Colonic mucosa (tissue), 4 donors: ENCODE results near the gene CNOT6. TPM values are rescaled to one million over a fixed set of nuclear protein-coding genes. Genes with fewer than 3 reads are reported as not detected.

Experiments used
- DNase-seq: peaks from one replicate; pipeline ENCODE4 v3.0.0-alpha.2; 2020
- H3K27ac ChIP-seq: fragments of 200-600 bp; one replicate; pipeline ENCODE4 v1.8.0; 2021
- H3K27me3 ChIP-seq: fragments of 200-600 bp; one replicate; pipeline ENCODE4 v1.8.0; 2021
- H3K36me3 ChIP-seq: fragments of 200-600 bp; one replicate; pipeline ENCODE4 v1.8.0; 2021
- H3K4me1 ChIP-seq: fragments of 200-600 bp; one replicate; pipeline ENCODE4 v1.8.0; 2021; ENCODE audit warnings: mild to moderate bottlenecking
- H3K4me3 ChIP-seq: fragments of 200-600 bp; one replicate; pipeline ENCODE4 v1.8.0; 2021
- H3K9ac ChIP-seq, 2 donors: one replicate each; pipeline ENCODE4 v1.7.0; 2013; ENCODE audit warnings: control low read depth in 2 of 2, low read depth in 2 of 2, low read length in 2 of 2
- H3K9me3 ChIP-seq: fragments of 200-600 bp; one replicate; pipeline ENCODE4 v1.8.0; 2021
- intact Hi-C: fragments of 100-400 bp; cut with DNase I; formaldehyde crosslinking; loops from one replicate; pipeline ENCODE4 v1.14.1; 2022
- total RNA-seq, 2 donors: library from RNA; stranded (reverse); fragmentation: NEBNext Ultra II Directional in 1 of 2; extraction: Animal tissue kit (Norgen Biotek cat#: 25700) in 1 of 2; gene quantifications; one replicate each; pipeline ENCODE4 v1.2.1, GENCODE V29; 2021
- TF ChIP-seq, protein P1 (sequence below): fragments of 200-600 bp; IDR thresholded peaks from one replicate; pipeline ENCODE4 v1.8.0; 2022; ENCODE audit warnings: antibody characterized with exemption, mild to moderate bottlenecking
- donor health status: healthy.
- donor health status: DM: no; HTN: no; CAD: no.
- donor health status: DM: no; HTN: no; CAD: no.

The CNOT6 gene
- total RNA-seq, 2 donors from 2014 or later, result 35.5 to 38.2 TPM

- DNase-seq, result no peak
Observed at GRCh38 chr5:180466316-180466715, 27.9 kb upstream of the CNOT6 start.

DNA sequence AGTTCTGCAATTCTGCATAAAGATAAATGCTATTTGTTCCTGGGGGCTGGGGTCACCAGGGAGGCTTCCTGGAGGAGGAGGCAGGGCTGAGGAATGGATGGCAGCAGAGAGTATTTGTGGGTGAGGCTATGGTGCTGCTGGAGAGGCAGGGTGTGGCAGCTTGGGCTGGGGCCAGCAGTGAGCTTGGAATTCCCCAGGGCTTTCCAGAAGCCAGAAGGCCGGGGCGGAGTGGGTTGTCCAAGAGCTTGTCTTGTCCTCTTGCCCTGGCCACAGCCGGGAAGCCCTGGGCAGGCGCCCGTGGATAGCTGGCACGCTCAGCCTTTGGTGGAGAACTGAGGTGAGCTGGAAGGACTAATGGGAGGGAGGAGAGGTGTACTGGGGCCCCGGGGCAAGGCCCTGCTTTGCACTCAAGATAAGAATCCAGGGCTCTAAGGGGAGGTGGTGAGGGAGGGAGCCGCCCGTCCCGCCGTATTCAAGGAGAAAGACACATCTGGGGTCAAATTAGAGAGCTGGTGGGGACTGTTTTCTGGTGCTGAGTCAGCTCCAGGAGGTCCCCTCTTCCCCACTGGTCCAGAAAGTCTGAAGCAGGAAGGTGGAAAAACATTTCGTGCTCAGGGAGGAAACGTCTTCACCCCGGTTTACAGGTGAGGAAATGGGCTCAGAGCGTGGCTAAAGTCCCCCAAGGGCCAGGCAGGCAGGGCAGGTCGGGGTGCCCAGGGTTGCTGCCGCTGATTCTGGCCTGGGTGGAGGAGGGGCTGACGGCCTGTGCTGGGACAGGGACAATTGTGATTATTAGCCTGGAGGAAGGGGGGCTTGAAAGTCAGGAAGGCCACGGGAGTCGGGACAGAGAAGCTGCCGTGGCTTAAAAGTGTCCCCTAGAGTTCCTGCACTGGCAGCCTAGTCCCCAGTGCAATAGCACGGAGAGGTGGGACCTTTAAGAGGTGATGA is 26.9 kb upstream of the CNOT6 start:
- Histone ChIP-seq H3K9me3 (no peaks in the 10 kb centered on the region), H3K27ac (no peak overlapping the region), H3K4me1 (no peaks in the 10 kb centered on the region), H3K9ac (no peak overlapping the region), H3K27me3 (no peaks in the 10 kb centered on the region), H3K4me3 (peak overlapping the region; percentile 12), H3K36me3 (no peaks in the 10 kb centered on the region)
- TF ChIP-seq, protein P1, sequence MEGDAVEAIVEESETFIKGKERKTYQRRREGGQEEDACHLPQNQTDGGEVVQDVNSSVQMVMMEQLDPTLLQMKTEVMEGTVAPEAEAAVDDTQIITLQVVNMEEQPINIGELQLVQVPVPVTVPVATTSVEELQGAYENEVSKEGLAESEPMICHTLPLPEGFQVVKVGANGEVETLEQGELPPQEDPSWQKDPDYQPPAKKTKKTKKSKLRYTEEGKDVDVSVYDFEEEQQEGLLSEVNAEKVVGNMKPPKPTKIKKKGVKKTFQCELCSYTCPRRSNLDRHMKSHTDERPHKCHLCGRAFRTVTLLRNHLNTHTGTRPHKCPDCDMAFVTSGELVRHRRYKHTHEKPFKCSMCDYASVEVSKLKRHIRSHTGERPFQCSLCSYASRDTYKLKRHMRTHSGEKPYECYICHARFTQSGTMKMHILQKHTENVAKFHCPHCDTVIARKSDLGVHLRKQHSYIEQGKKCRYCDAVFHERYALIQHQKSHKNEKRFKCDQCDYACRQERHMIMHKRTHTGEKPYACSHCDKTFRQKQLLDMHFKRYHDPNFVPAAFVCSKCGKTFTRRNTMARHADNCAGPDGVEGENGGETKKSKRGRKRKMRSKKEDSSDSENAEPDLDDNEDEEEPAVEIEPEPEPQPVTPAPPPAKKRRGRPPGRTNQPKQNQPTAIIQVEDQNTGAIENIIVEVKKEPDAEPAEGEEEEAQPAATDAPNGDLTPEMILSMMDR, result no peak
- intact Hi-C loops, result no loop called here
- DNase-seq, result peak; percentile 88

More at GRCh38 chr5:180466316-180466715, 27.9 kb upstream of the CNOT6 start:
- intact Hi-C loops, result no loop called here
- TF ChIP-seq, protein P1, result no peak
- Histone ChIP-seq H3K9ac (no peak overlapping the region), H3K27ac (no peak overlapping the region), H3K4me3 (no peak overlapping the region), H3K4me1 (no peaks in the 10 kb centered on the region), H3K9me3 (no peaks in the 10 kb centered on the region), H3K36me3 (no peaks in the 10 kb centered on the region), H3K27me3 (no peaks in the 10 kb centered on the region)

GRCh38 chr5:180467989-180468731 is 26.0 kb upstream of the CNOT6 start:
- intact Hi-C loops, result loop anchor here (2.0 kb wide), 1 partner anchor 173 kb away; no protein-coding TSS in a partner anchor
- TF ChIP-seq, protein P1, result no peak
- no peaks in the 10 kb centered on the region for H3K36me3 ChIP-seq
- H3K9ac ChIP-seq, result peak overlapping the region in 1 of 2 donors; percentile 4
- H3K9me3 ChIP-seq, result no peaks in the 10 kb centered on the region
- H3K4me3 ChIP-seq, result no peak overlapping the region
- no peak for DNase-seq
- H3K27me3 ChIP-seq, result no peaks in the 10 kb centered on the region
- H3K4me1 ChIP-seq, result no peaks in the 10 kb centered on the region
- H3K27ac ChIP-seq, result no peak overlapping the region

- DNase-seq, result no peak
- no peak overlapping the region for H3K9ac ChIP-seq
- intact Hi-C loops, result loop anchor here (2.0 kb wide), 1 partner anchor 174 kb away; no protein-coding TSS in a partner anchor
Observed at GRCh38 chr5:180468732-180469585, 25.2 kb upstream of the CNOT6 start.

More at GRCh38 chr5:180468732-180469585, 25.2 kb upstream of the CNOT6 start:
- Histone ChIP-seq H3K9me3 (no peaks in the 10 kb centered on the region), H3K4me1 (no peaks in the 10 kb centered on the region), H3K36me3 (no peaks in the 10 kb centered on the region), H3K4me3 (no peak overlapping the region), H3K27me3 (no peaks in the 10 kb centered on the region), H3K27ac (no peak overlapping the region)
- TF ChIP-seq, protein P1, result no peak
